ENCODE measurements around the gene EGFR. TPM values are rescaled to one million over a fixed set of nuclear protein-coding genes. Genes with fewer than 3 reads are reported as not detected.

EGFR gene
- total and polyA plus RNA-seq, 2 experiments from 2014 or later, result 21.6 to 51.0 TPM

DNA sequence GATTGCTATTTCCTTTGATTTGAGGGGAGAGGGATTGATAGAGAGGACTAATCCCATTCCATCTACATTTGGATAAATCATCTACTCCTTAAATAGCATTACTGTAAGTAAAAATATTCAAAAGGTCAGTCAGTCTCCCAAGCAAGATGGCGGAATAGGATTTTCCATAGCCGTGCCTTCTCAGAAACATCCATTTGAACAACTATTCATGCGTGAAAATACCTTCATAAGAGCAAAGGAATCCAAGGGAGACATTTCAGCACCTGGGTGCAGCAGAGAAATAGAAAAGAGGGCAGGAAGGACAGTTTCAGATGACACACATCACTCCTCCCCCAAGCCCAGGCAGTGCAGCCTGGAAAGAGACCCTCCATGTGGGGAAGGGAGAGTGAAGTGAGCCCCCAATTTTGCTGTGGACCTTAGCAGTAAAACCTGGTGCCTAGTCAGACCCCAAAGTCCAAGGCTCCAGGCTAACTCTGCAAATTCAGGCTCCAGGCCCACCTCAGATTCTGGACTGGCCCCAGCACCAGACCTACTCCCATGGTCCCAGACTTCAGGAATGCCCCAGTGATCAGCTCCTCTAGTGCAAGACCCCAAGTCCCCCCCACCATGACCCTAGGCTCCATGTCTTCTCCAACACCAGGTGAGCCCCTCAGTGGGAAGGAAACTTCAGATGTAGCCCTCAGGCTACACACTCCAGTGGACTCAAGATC lies 242.0 kb downstream of the EGFR start:
- H3K9me2 ChIP-seq (replicated peaks; ENCODE audit: insufficient read depth), result no peaks in the 10 kb centered on the region
- H2AFZ ChIP-seq, result no peak overlapping the region
- no peak overlapping the region for H3K4me3 ChIP-seq
- peaks cover under 1% of the 10 kb centered on the region for H3K4me1 ChIP-seq (ENCODE audit: insufficient read depth)
- no peak overlapping the region for H3K27ac ChIP-seq
- no peaks in the 10 kb centered on the region for H3K9me3 ChIP-seq (ENCODE audit: low read depth)
- TF ChIP-seq, protein P1, sequence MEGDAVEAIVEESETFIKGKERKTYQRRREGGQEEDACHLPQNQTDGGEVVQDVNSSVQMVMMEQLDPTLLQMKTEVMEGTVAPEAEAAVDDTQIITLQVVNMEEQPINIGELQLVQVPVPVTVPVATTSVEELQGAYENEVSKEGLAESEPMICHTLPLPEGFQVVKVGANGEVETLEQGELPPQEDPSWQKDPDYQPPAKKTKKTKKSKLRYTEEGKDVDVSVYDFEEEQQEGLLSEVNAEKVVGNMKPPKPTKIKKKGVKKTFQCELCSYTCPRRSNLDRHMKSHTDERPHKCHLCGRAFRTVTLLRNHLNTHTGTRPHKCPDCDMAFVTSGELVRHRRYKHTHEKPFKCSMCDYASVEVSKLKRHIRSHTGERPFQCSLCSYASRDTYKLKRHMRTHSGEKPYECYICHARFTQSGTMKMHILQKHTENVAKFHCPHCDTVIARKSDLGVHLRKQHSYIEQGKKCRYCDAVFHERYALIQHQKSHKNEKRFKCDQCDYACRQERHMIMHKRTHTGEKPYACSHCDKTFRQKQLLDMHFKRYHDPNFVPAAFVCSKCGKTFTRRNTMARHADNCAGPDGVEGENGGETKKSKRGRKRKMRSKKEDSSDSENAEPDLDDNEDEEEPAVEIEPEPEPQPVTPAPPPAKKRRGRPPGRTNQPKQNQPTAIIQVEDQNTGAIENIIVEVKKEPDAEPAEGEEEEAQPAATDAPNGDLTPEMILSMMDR (IDR thresholded peaks at IDR 0.05; ENCODE audit: poor library complexity), result no peak
- TF ChIP-seq EZH2phosphoT487 (IDR thresholded peaks at IDR 0.05; ENCODE audit: low read depth, severe bottlenecking, unreplicated experiment), result no peak
- no peak for TF ChIP-seq EZH2 (IDR thresholded peaks at IDR 0.05; ENCODE audit: borderline replicate concordance)
- WGBS (ENCODE audit: low lambda C conversion rate, missing lambda C conversion rate), result 82% methylated on average over 3 of the region's 3 CpGs
- H3K27me3 ChIP-seq, result no peaks in the 10 kb centered on the region
- no peaks in the 10 kb centered on the region for H3K36me3 ChIP-seq (replicated peaks; ENCODE audit: insufficient read depth, low read depth)
- H3K79me2 ChIP-seq, result no peaks in the 10 kb centered on the region
- no peak overlapping the region for H3K4me2 ChIP-seq
- H4K20me1 ChIP-seq (ENCODE audit: insufficient read depth, poor library complexity, severe bottlenecking), result no peaks in the 10 kb centered on the region
- DNase-seq (ENCODE audit: low spot score), result no peak

Measured in hepatocyte (in vitro differentiated cells).